HepG2 (cell line): ENCODE measurements around the gene CAND1.

Experiments
- EP300 ChIP-seq, 3 experiments: sonication (generic) in 1 of 3; formaldehyde crosslinking in 1 of 3; IDR thresholded peaks; 2 replicates each; pipeline versions ENCODE4 v1.5.1 to v1.6.1; 2011 to 2020; ENCODE audit warnings: low read depth in 2 of 3, low read length in 2 of 3, borderline replicate concordance in 1 of 3, improper control_type of control experiment in 1 of 3, mild to moderate bottlenecking in 1 of 3, missing genetic modification reagents in 1 of 3, moderate library complexity in 1 of 3
- FOXK2 ChIP-seq: fragments of 450-650 bp; IDR thresholded peaks from 2 replicates; pipeline ENCODE4 v1.6.1; 2016
- NFE2 ChIP-seq: sonication (generic); formaldehyde crosslinking; IDR thresholded peaks from 2 replicates; pipeline ENCODE4 v1.4.0; 2020; ENCODE audit warnings: missing genetic modification reagents
- POLR2A ChIP-seq, 2 experiments: IDR thresholded peaks; 2 replicates each; pipeline ENCODE4 v1.6.1; 2011; ENCODE audit warnings: low read depth in 2 of 2, low read length in 2 of 2, mild to moderate bottlenecking in 1 of 2, moderate library complexity in 1 of 2; ENCODE audit not compliant: insufficient read depth in 1 of 2
- RFX1 ChIP-seq: fragments of 450-650 bp; IDR thresholded peaks from 2 replicates; pipeline ENCODE4 v1.6.1; 2017
- SNRNP70 ChIP-seq: fragments of 200-400 bp; formaldehyde crosslinking; IDR thresholded peaks from 2 replicates; pipeline ENCODE4 v1.6.1; 2017; ENCODE audit warnings: mild to moderate bottlenecking, low read depth, low read length, moderate library complexity
- ZBTB21 ChIP-seq: sonication (generic); formaldehyde crosslinking; IDR thresholded peaks from 2 replicates; pipeline ENCODE4 v1.4.0; 2020; ENCODE audit warnings: missing genetic modification reagents
- ZFP37 ChIP-seq: sonication (generic); formaldehyde crosslinking; IDR thresholded peaks from 2 replicates; pipeline ENCODE4 v1.4.0; 2020; ENCODE audit warnings: missing genetic modification reagents, borderline replicate concordance
- TF ChIP-seq, protein P1 (sequence below): sonication (generic); formaldehyde crosslinking; IDR thresholded peaks from 2 replicates; pipeline ENCODE4 v1.5.0; 2020; ENCODE audit warnings: mild to moderate bottlenecking, missing genetic modification reagents, moderate library complexity

DNA sequence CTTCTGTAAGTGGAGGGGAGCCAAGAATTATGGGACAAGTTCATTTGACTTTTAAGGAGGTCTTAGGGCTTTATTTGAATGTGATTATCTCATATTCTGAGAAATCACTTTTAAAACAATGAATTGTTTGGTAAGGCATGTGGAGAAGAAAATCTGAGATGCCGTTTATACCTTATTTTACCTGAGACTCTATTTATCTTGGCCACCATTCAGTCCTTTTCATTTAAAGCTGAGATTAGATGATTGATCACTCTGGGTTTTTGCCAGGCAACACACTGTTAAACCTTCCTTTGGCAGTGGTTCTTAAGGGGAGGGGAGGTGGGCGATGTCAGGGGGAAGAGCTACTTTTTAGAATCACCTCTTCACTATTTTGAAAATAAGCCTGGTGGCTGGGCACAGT lies 11.4 kb downstream of the CAND1 start:
- TF ChIP-seq, protein P1, sequence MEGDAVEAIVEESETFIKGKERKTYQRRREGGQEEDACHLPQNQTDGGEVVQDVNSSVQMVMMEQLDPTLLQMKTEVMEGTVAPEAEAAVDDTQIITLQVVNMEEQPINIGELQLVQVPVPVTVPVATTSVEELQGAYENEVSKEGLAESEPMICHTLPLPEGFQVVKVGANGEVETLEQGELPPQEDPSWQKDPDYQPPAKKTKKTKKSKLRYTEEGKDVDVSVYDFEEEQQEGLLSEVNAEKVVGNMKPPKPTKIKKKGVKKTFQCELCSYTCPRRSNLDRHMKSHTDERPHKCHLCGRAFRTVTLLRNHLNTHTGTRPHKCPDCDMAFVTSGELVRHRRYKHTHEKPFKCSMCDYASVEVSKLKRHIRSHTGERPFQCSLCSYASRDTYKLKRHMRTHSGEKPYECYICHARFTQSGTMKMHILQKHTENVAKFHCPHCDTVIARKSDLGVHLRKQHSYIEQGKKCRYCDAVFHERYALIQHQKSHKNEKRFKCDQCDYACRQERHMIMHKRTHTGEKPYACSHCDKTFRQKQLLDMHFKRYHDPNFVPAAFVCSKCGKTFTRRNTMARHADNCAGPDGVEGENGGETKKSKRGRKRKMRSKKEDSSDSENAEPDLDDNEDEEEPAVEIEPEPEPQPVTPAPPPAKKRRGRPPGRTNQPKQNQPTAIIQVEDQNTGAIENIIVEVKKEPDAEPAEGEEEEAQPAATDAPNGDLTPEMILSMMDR (CRISPR knock-in tag) = no peak
- TF ChIP-seq SNRNP70 (no peak), NFE2 (no peak), ZBTB21 (no peak), RFX1 (no peak), EP300 (IDR thresholded peaks at IDR 0.05; ENCODE audit: low read depth in 2 of 2, low read length in 2 of 2) (no peak), EP300 (CRISPR knock-in tag; IDR thresholded peaks at IDR 0.05; ENCODE audit: borderline replicate concordance) (no peak), ZFP37 (CRISPR knock-in tag) (no peak), FOXK2 (no peak), POLR2A (IDR thresholded peaks at IDR 0.05; ENCODE audit: insufficient read depth in 1 of 2, low read depth in 2 of 2, low read length in 2 of 2) (no peak)
